Parathyroid adenoma (tissue), 2 donors: Measurements from ENCODE around the gene TAS2R60.

ENCODE experiments used
- H2AFZ ChIP-seq: fragments of 300-600 bp; sonication (generic); one replicate; pipeline ENCODE4 v1.7.0; 2017; ENCODE audit warnings: antibody characterized with exemption, mild to moderate bottlenecking
- H3K27ac ChIP-seq: fragments of 300-600 bp; sonication (generic); one replicate; pipeline ENCODE4 v1.7.0; 2017
- H3K27me3 ChIP-seq: fragments of 300-600 bp; sonication (generic); one replicate; pipeline ENCODE4 v1.7.0; 2017; ENCODE audit warnings: low read length; ENCODE audit not compliant: control insufficient read depth, insufficient read depth
- H3K36me3 ChIP-seq: fragments of 300-600 bp; sonication (generic); one replicate; pipeline ENCODE4 v1.7.0; 2017; ENCODE audit warnings: low read length; ENCODE audit not compliant: control insufficient read depth, insufficient read depth
- H3K4me1 ChIP-seq: fragments of 300-600 bp; sonication (generic); one replicate; pipeline ENCODE4 v1.7.0; 2017; ENCODE audit warnings: control low read depth
- H3K4me2 ChIP-seq: fragments of 300-600 bp; sonication (generic); one replicate; pipeline ENCODE4 v1.7.0; 2017; ENCODE audit warnings: low read length
- H3K4me3 ChIP-seq: fragments of 300-600 bp; sonication (generic); one replicate; pipeline ENCODE4 v1.7.0; 2017; ENCODE audit warnings: low read depth, low read length
- H3K79me2 ChIP-seq: fragments of 300-600 bp; sonication (generic); one replicate; pipeline ENCODE4 v1.7.0; 2017; ENCODE audit warnings: control low read depth
- H3K9ac ChIP-seq: fragments of 300-600 bp; sonication (generic); one replicate; pipeline ENCODE4 v1.7.0; 2017; ENCODE audit warnings: mild to moderate bottlenecking
- H3K9me3 ChIP-seq: fragments of 300-600 bp; sonication (generic); one replicate; pipeline ENCODE4 v1.7.0; 2017; ENCODE audit warnings: low read length; ENCODE audit not compliant: control insufficient read depth
- TF ChIP-seq, protein P1 (sequence below): fragments of 300-600 bp; sonication (generic); IDR thresholded peaks from one replicate; pipeline ENCODE4 v1.7.0; 2017; ENCODE audit warnings: antibody characterized with exemption, mild to moderate bottlenecking
- donor health status: primary hyperparathyroidism.

The TAS2R60 gene

DNA sequence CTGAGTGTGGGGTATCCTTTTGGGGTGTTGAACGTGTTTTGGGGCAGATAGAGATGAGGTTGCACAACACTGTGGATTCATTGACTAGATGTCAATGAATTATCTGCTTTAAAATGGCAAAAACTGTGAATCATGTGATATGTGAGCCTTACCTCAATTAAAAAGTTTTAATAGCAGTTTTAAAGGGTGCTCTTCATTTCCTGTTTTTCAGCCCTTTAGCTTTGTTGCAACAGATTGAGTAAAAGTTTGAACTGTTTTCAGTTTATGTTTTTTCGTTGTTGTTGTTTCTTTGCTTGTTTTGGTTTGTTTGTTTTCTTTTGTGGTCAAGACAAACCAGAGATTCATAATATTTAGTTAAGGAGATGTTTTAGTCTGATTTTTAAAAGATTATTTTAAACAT, 43.8 kb downstream of the TAS2R60 start:
- Histone ChIP-seq H3K9ac (no peak overlapping the region), H3K27me3 (no peaks in the 10 kb centered on the region), H3K9me3 (no peaks in the 10 kb centered on the region), H3K4me3 (peak overlapping the region; percentile 25), H3K27ac (peak overlapping the region; percentile 91), H3K4me2 (peak overlapping the region; percentile 58), H3K36me3 (no peaks in the 10 kb centered on the region), H3K4me1 (peaks cover 52% of the 10 kb centered on the region), H3K79me2 (no peaks in the 10 kb centered on the region), H2AFZ (peak overlapping the region; percentile 5)
- TF ChIP-seq, protein P1, sequence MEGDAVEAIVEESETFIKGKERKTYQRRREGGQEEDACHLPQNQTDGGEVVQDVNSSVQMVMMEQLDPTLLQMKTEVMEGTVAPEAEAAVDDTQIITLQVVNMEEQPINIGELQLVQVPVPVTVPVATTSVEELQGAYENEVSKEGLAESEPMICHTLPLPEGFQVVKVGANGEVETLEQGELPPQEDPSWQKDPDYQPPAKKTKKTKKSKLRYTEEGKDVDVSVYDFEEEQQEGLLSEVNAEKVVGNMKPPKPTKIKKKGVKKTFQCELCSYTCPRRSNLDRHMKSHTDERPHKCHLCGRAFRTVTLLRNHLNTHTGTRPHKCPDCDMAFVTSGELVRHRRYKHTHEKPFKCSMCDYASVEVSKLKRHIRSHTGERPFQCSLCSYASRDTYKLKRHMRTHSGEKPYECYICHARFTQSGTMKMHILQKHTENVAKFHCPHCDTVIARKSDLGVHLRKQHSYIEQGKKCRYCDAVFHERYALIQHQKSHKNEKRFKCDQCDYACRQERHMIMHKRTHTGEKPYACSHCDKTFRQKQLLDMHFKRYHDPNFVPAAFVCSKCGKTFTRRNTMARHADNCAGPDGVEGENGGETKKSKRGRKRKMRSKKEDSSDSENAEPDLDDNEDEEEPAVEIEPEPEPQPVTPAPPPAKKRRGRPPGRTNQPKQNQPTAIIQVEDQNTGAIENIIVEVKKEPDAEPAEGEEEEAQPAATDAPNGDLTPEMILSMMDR, result no peak

DNA sequence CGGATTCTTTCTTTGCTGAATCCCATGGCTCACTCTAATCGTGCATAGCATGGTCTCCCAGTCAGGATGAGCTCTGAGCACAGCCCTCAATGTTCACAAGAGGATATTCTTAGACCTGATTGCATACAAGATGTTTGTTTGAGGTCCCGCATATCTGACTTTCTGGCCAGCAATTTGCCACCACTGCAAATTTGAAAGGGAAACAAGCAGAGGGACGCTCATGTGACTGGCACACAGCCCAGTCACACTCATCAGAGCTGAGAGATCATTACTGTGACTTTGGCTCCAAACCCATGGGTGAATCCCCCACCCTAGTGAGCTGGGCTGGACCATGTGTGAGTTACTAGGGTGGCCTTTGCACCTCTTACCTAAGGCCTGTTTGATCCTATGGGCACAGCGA, 44.3 kb downstream of the TAS2R60 start:
- no peak overlapping the region for H3K9ac ChIP-seq
- H3K4me2 ChIP-seq, result peak overlapping the region; percentile 58
- H2AFZ ChIP-seq, result peak overlapping the region; percentile 18
- H3K27ac ChIP-seq, result peak overlapping the region; percentile 91
- H3K27me3 ChIP-seq, result no peaks in the 10 kb centered on the region
- H3K79me2 ChIP-seq, result no peaks in the 10 kb centered on the region
- H3K36me3 ChIP-seq, result no peaks in the 10 kb centered on the region
- H3K4me3 ChIP-seq, result peak overlapping the region; percentile 25
- H3K4me1 ChIP-seq, result peaks cover 56% of the 10 kb centered on the region
- no peaks in the 10 kb centered on the region for H3K9me3 ChIP-seq
- TF ChIP-seq, protein P1, result no peak

DNA sequence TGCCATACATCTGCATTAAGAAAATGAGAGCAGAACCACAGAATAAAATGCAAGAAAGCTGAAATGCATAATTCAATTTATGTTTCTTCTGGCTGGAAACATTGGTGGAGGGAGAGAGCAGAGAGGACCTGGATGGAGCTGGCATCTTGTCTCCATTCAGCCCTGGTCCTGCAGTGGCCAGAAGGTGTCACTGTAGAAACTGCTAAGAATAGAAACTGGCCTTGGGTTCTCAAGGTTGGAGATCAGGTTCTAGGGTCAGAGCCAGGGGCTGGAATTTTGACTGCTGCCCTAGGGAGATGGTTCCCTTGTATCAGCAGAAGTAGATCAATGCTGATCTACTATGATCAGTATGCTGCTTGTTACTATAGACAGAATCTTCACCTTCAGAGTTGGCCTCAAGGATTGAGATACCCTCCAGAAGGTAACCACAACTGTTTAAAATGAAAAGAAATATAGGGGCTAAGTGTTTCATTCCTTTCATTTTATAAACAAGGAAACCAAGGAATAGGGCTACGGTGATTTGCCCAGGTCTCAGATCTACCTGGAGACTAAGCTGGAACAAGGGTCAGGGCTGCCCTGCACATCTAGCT, 47.6 kb downstream of the TAS2R60 start:
- Histone ChIP-seq H3K36me3 (no peaks in the 10 kb centered on the region), H3K4me3 (no peak overlapping the region), H3K27me3 (no peaks in the 10 kb centered on the region)

DNA sequence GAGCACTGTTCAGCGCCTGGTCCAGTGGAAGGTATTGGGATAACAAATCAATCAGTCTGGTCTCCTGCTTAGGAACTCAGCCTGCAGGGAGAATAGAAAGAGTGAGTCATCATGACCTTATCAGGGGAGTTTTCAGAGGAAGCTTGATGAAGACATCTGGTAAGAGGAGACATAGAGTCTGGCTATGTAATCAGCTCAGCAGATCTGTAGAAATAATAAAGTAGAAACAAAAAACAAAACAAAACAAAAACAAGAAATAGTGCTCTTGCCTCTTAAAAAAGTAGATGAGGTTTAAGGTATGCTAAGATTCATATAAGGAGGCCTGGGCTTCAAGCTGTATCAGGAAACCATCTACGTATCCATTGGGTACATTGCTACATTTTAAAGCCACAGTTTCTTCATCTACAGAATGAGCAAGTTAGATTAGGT, 48.8 kb downstream of the TAS2R60 start:
- H3K36me3 ChIP-seq, result no peaks in the 10 kb centered on the region
- H3K27me3 ChIP-seq, result no peaks in the 10 kb centered on the region
- H3K4me3 ChIP-seq, result no peak overlapping the region
- H3K27ac ChIP-seq, result peak overlapping the region; percentile 91
- TF ChIP-seq, protein P1, result no peak
- no peaks in the 10 kb centered on the region for H3K79me2 ChIP-seq
- no peaks in the 10 kb centered on the region for H3K9me3 ChIP-seq
- no peak overlapping the region for H2AFZ ChIP-seq
- H3K4me2 ChIP-seq, result peak overlapping the region; percentile 34
- H3K4me1 ChIP-seq, result peaks cover 56% of the 10 kb centered on the region
- H3K9ac ChIP-seq, result no peak overlapping the region

More for the DNA sequence above, 47.6 kb downstream of the TAS2R60 start:
- H3K4me2 ChIP-seq, result peak overlapping the region; percentile 34
- no peaks in the 10 kb centered on the region for H3K9me3 ChIP-seq
- H3K4me1 ChIP-seq, result peaks cover 61% of the 10 kb centered on the region
- peak overlapping the region; percentile 44 for H2AFZ ChIP-seq
- H3K9ac ChIP-seq, result no peak overlapping the region
- TF ChIP-seq, protein P1, result peak; percentile 53
- no peaks in the 10 kb centered on the region for H3K79me2 ChIP-seq
- H3K27ac ChIP-seq, result peak overlapping the region; percentile 91
